ENCODE data around the gene GSTK1. TPM values are rescaled to one million over a fixed set of nuclear protein-coding genes. Genes with fewer than 3 reads are reported as not detected.

GSTK1 gene
- total RNA-seq, 4 donors from 2014 or later, result 96.2 to 166 (median 149) TPM

DNA sequence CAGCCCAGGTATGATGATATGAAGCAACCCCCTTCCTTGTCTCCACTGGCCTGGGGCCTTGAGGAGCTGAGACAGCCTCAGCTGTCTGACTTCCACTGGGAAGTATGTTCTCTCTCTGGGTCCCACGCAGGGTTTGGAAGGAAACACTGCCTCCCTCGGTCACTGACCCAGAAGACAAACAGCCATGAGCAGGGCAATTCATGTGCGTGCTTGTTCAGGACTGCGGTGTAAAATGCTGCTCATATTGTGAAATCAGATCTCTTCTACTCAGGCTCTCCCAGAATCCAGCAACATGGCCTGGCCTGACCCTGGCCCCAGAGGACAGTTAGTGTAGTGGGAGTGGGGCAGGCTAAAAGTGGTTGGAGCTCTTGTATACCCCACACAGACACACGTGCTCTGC lies 55.4 kb downstream of the GSTK1 start:
- 40 to 60% methylated on average over 1 of the region's 5 CpGs for WGBS, 2 donors
- intact Hi-C loops (cut with DNase I), result no loop called here
- Histone ChIP-seq H3K4me3 (no peak overlapping the region), H3K4me1 (peaks cover 6 to 39% (median 12%) of the 10 kb centered on the region in 3 donors), H3K9me3 (no peaks in the 10 kb centered on the region), H3K27ac (peak overlapping the region; percentile 47 to 76 (median 70)), H3K27me3 (no peaks in the 10 kb centered on the region), H3K36me3 (no peaks in the 10 kb centered on the region)
- DNase-seq, result no peak
- TF ChIP-seq, protein P1, sequence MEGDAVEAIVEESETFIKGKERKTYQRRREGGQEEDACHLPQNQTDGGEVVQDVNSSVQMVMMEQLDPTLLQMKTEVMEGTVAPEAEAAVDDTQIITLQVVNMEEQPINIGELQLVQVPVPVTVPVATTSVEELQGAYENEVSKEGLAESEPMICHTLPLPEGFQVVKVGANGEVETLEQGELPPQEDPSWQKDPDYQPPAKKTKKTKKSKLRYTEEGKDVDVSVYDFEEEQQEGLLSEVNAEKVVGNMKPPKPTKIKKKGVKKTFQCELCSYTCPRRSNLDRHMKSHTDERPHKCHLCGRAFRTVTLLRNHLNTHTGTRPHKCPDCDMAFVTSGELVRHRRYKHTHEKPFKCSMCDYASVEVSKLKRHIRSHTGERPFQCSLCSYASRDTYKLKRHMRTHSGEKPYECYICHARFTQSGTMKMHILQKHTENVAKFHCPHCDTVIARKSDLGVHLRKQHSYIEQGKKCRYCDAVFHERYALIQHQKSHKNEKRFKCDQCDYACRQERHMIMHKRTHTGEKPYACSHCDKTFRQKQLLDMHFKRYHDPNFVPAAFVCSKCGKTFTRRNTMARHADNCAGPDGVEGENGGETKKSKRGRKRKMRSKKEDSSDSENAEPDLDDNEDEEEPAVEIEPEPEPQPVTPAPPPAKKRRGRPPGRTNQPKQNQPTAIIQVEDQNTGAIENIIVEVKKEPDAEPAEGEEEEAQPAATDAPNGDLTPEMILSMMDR (IDR thresholded peaks at IDR 0.05), result peak in 2 of 6 experiments; percentile 16 to 31
- TF ChIP-seq POLR2A (IDR thresholded peaks at IDR 0.05), result no peak

Small RNA genes within 50 kb of the gene (small RNA-seq; reads per million reads assigned to genes)
- 0 reads per million in 4 donors for gene AC073342.3
- gene RN7SL481P, result 0 reads per million in 4 donors
- 0 reads per million in 4 donors for gene RN7SL535P

Other genes with a start within 250 kb of the GSTK1 start
- not detected for gene OR9A2, start 236.3 kb upstream of the GSTK1 start, total RNA-seq
- not detected for gene OR6V1, start 211.1 kb upstream of the GSTK1 start, total RNA-seq
- not detected for gene PIP, start 131.4 kb upstream of the GSTK1 start, total RNA-seq
- not detected for gene TAS2R39, start 80.0 kb upstream of the GSTK1 start, total RNA-seq
- not detected for gene TAS2R40, start 41.4 kb upstream of the GSTK1 start, total RNA-seq
- gene TMEM139, start 21.5 kb downstream of the GSTK1 start, total RNA-seq, result 1 to 10 TPM in 1 of 4 donors, under 1 TPM in 1, not detected in 2; 0.15 to 3.6 TPM
- gene CASP2, start 24.9 kb downstream of the GSTK1 start, total RNA-seq, result 10 to 100 TPM in 3 of 4 donors, 1 to 10 TPM in 1; 8.8 to 24.6 (median 12.2) TPM
- gene CLCN1, start 52.7 kb downstream of the GSTK1 start, total RNA-seq, result under 1 TPM in 3 of 4 donors, not detected in 1; under 0.01 to 0.91 (median 0.13) TPM
- under 1 TPM; 0.09 to 0.76 (median 0.46) TPM for gene FAM131B, start 99.3 kb downstream of the GSTK1 start, total RNA-seq
- gene ZYX, start 117.9 kb downstream of the GSTK1 start, total RNA-seq, result 10 to 100 TPM; 40.2 to 78.8 (median 68.6) TPM
- 100 to 1,000 TPM in 1 of 4 donors, 10 to 100 TPM in 3; 64.5 to 132 (median 77.4) TPM for gene EPHA1, start 145.4 kb downstream of the GSTK1 start, total RNA-seq
- gene TAS2R60, start 180.0 kb downstream of the GSTK1 start, total RNA-seq, result not detected
- under 1 TPM in 1 of 4 donors, not detected in 3; 0.70 TPM for gene TAS2R41, start 214.4 kb downstream of the GSTK1 start, total RNA-seq